Stimulated activated naive CD8-positive, alpha-beta T cell treated with anti-CD3 and anti-CD28 coated beads, Interleukin-15, amount 100 ng/mL, for 72 hours (primary cell): ENCODE measurements around the gene PCDHB13.
"Not testable (repeated sequence)": the region's sequence is repeated elsewhere in the genome, so short reads cannot be mapped to it uniquely, and the experiment has no call there.

ENCODE experiments used
- ATAC-seq: fragments of 150-1000 bp; cut with Tn5 transposase; 2 replicates; pipeline ENCODE4 v1.10.0; 2021; ENCODE audit warnings: mild to moderate bottlenecking, moderate library complexity
- DNase-seq, 2 donors: peaks; one replicate each; pipeline ENCODE4 v3.0.0; 2021 to 2022
- H3K27ac Mint-ChIP-seq, 2 donors: one replicate each; pipeline ENCODE4 v1.8.0; 2022; ENCODE audit warnings: mild to moderate bottlenecking in 2 of 2, mixed read lengths in 2 of 2, moderate library complexity in 2 of 2
- H3K27me3 Mint-ChIP-seq: one replicate; pipeline ENCODE4 v1.8.0; 2022; ENCODE audit warnings: mixed read lengths
- H3K4me1 Mint-ChIP-seq: one replicate; pipeline ENCODE4 v1.8.0; 2022; ENCODE audit warnings: mild to moderate bottlenecking, mixed read lengths
- H3K4me3 Mint-ChIP-seq, 2 donors: one replicate each; pipeline ENCODE4 v1.8.0; 2022; ENCODE audit warnings: mild to moderate bottlenecking in 2 of 2, mixed read lengths in 2 of 2, moderate library complexity in 1 of 2
- H3K9me3 Mint-ChIP-seq, 2 donors: one replicate each; pipeline ENCODE4 v1.8.0; 2022; ENCODE audit warnings: mixed read lengths in 2 of 2

The PCDHB13 gene

GRCh38 chr5:141192110-141192725 is 21.5 kb upstream of the PCDHB13 start, which contains the start of gene PCDHB10:
Gene PCDHB10, plus strand, starts transcription at chr5:141192353. Its CDS starts 200 bp downstream, at chr5:141192553.
- no peak within 1 kb of the TSS for H3K27ac Mint-ChIP-seq
- H3K4me3 Mint-ChIP-seq, result no peak within 1 kb of the TSS
- H3K9me3 Mint-ChIP-seq, result peaks cover 19 to 24% of the 10 kb centered on the region in 2 donors
- H3K27me3 Mint-ChIP-seq, result peaks cover 56% of the 10 kb centered on the region
- DNase-seq (peak in 1 of 2 donors; percentile 20), ATAC-seq (no peak)
- no peaks in the 10 kb centered on the region for H3K4me1 Mint-ChIP-seq

DNA sequence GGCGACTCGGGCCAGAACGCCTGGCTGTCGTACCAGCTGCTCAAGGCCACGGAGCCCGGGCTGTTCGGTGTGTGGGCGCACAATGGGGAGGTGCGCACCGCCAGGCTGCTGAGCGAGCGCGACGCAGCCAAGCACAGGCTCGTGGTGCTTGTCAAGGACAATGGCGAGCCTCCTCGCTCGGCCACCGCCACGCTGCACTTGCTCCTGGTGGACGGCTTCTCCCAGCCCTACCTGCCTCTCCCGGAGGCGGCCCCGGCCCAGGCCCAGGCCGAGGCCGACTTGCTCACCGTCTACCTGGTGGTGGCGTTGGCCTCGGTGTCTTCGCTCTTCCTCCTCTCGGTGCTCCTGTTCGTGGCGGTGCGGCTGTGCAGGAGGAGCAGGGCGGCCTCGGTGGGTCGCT is 19.4 kb upstream of the PCDHB13 start:
- not testable (repeated sequence) for H3K4me3 Mint-ChIP-seq, ATAC-seq, H3K4me1 Mint-ChIP-seq, DNase-seq, H3K27ac Mint-ChIP-seq
- H3K9me3 Mint-ChIP-seq, result peaks cover 25 to 45% of the 10 kb centered on the region in 2 donors
- peaks cover 42% of the 10 kb centered on the region for H3K27me3 Mint-ChIP-seq

GRCh38 chr5:141196363-141196762 is 17.4 kb upstream of the PCDHB13 start:
- Mint-ChIP-seq H3K27ac (no peak overlapping the region), H3K4me1 (no peaks in the 10 kb centered on the region), H3K4me3 (no peak overlapping the region), H3K9me3 (peaks cover 25 to 53% of the 10 kb centered on the region in 2 donors), H3K27me3 (peaks cover 44% of the 10 kb centered on the region)
- ATAC-seq, result no peak
- DNase-seq, result no peak

DNA sequence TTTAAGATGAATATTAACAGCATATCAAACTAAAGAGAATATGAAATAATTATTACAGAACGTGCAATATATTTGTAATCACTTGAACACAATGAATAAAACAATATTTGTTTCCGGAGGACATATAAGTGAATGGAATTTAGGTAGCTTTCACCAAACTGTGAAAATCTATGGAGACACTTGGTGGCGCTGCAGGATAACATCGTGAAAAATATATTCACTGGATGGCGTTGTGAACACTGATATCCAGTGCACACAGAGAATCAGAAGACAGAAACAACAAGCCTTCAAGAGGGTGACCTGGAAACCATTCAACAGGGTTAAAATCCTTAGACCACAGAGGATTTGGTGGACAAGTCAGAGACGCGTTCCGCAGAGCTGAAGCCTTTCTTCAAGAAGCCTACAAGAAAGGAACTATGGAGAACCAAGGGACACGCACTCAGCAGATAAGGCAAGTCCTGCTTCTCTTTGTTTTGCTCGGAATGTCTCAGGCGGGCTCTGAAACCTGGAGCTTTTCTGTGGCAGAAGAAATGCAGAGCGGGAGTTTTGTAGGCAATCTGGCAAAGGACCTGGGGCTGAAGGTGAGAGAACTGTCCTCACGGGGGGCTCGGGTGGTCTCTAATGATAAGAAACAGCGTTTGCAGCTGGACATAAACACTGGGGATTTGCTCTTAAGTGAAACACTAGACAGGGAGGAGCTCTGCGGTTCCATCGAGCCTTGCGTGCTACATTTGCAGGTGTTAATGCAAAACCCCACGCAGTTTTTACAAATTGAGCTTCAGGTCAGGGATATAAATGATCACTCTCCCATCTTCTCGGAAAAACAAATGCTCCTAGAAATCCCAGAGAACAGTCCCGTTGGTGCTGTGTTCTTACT is 14.1 kb upstream of the PCDHB13 start, which contains the start of gene PCDHB11:
PCDHB11 (plus strand) TSS at position 269 of the 877 bp plus-strand sequence; CDS start at position 417, 148 bp downstream.
- H3K27ac Mint-ChIP-seq, result no peak within 1 kb of the TSS
- peaks cover 39% of the 10 kb centered on the region for H3K27me3 Mint-ChIP-seq
- peaks cover 14 to 61% of the 10 kb centered on the region in 2 donors for H3K9me3 Mint-ChIP-seq
- ATAC-seq, result no peak
- no peak within 1 kb of the TSS for H3K4me3 Mint-ChIP-seq
- no peaks in the 10 kb centered on the region for H3K4me1 Mint-ChIP-seq
- no peak for DNase-seq

DNA sequence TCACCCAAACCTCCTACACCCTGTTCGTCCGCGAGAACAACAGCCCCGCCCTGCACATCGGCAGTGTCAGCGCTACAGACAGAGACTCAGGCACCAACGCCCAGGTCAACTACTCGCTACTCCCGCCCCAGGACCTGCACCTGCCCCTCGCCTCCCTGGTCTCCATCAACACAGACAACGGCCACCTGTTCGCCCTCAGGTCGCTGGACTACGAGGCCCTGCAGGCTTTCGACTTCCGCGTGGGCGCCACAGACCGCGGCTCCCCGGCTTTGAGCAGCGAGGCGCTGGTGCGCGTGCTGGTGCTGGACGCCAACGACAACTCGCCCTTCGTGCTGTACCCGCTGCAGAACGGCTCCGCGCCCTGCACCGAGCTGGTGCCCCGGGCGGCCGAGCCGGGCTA is 12.6 kb upstream of the PCDHB13 start:
- Mint-ChIP-seq H3K9me3 (peaks cover 14 to 58% of the 10 kb centered on the region in 2 donors), H3K27me3 (peaks cover 49% of the 10 kb centered on the region)
- H3K4me3 Mint-ChIP-seq, H3K27ac Mint-ChIP-seq, ATAC-seq, DNase-seq, H3K4me1 Mint-ChIP-seq: not testable (repeated sequence)

DNA sequence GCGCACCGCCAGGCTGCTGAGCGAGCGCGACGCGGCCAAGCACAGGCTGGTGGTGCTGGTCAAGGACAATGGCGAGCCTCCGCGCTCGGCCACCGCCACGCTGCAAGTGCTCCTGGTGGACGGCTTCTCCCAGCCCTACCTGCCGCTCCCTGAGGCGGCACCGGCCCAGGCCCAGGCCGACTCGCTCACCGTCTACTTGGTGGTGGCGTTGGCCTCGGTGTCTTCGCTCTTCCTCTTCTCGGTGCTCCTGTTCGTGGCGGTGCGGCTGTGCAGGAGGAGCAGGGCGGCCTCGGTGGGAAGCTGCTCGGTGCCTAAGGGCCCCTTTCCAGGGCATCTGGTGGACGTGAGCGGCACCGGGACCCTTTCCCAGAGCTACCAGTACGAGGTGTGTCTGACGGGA is 12.1 kb upstream of the PCDHB13 start:
- H3K27ac Mint-ChIP-seq, H3K4me1 Mint-ChIP-seq, DNase-seq, H3K4me3 Mint-ChIP-seq, ATAC-seq: not testable (repeated sequence)
- Mint-ChIP-seq H3K27me3 (peaks cover 49% of the 10 kb centered on the region), H3K9me3 (peaks cover 14 to 53% of the 10 kb centered on the region in 2 donors)

- ATAC-seq (no peak), DNase-seq (no peak)
- no peaks in the 10 kb centered on the region for H3K4me1 Mint-ChIP-seq
- no peak within 1 kb of the TSS for H3K4me3 Mint-ChIP-seq
- H3K27me3 Mint-ChIP-seq, result peaks cover 56% of the 10 kb centered on the region
- H3K9me3 Mint-ChIP-seq, result peaks cover 0 to 12% of the 10 kb centered on the region in 2 donors
- no peak within 1 kb of the TSS for H3K27ac Mint-ChIP-seq
Measured at GRCh38 chr5:141208478-141208877, 5.2 kb upstream of the PCDHB13 start, which contains the start of gene PCDHB12. Gene PCDHB12, plus strand, starts transcription at chr5:141208719. Its CDS starts 189 bp downstream, at chr5:141208908.

GRCh38 chr5:141210281-141210680 is 3.4 kb upstream of the PCDHB13 start:
- H3K27me3 Mint-ChIP-seq, result peaks cover 67% of the 10 kb centered on the region
- not testable (repeated sequence) for ATAC-seq, H3K4me3 Mint-ChIP-seq, DNase-seq, H3K4me1 Mint-ChIP-seq, H3K27ac Mint-ChIP-seq
- peaks cover 2 to 18% of the 10 kb centered on the region in 2 donors for H3K9me3 Mint-ChIP-seq

GRCh38 chr5:141210849-141211248 is 2.9 kb upstream of the PCDHB13 start:
- H3K4me3 Mint-ChIP-seq, H3K27ac Mint-ChIP-seq, H3K4me1 Mint-ChIP-seq, DNase-seq, ATAC-seq: not testable (repeated sequence)
- H3K9me3 Mint-ChIP-seq, result peaks cover 4 to 22% of the 10 kb centered on the region in 2 donors
- H3K27me3 Mint-ChIP-seq, result peaks cover 65% of the 10 kb centered on the region

GRCh38 chr5:141214583-141214982 is 864 bp downstream of the PCDHB13 start:
- H3K4me3 Mint-ChIP-seq, DNase-seq, ATAC-seq, H3K27ac Mint-ChIP-seq, H3K4me1 Mint-ChIP-seq: not testable (repeated sequence)
- Mint-ChIP-seq H3K27me3 (peaks cover 55% of the 10 kb centered on the region), H3K9me3 (peaks cover 12 to 22% of the 10 kb centered on the region in 2 donors)

- not testable (repeated sequence) for H3K4me1 Mint-ChIP-seq, ATAC-seq, DNase-seq, H3K27ac Mint-ChIP-seq, H3K4me3 Mint-ChIP-seq
- Mint-ChIP-seq H3K9me3 (peaks cover 18 to 24% of the 10 kb centered on the region in 2 donors), H3K27me3 (peaks cover 55% of the 10 kb centered on the region)
Measured at GRCh38 chr5:141215504-141215903, 1.8 kb downstream of the PCDHB13 start.

DNA sequence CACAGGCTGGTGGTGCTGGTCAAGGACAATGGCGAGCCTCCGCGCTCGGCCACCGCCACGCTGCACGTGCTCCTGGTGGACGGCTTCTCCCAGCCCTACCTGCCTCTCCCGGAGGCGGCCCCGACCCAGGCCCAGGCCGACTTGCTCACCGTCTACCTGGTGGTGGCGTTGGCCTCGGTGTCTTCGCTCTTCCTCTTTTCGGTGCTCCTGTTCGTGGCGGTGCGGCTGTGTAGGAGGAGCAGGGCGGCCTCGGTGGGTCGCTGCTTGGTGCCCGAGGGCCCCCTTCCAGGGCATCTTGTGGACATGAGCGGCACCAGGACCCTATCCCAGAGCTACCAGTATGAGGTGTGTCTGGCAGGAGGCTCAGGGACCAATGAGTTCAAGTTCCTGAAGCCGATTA is 2.3 kb downstream of the PCDHB13 start:
- H3K9me3 Mint-ChIP-seq, result peaks cover 18 to 19% of the 10 kb centered on the region in 2 donors
- ATAC-seq, DNase-seq, H3K4me1 Mint-ChIP-seq, H3K4me3 Mint-ChIP-seq, H3K27ac Mint-ChIP-seq: not testable (repeated sequence)
- peaks cover 50% of the 10 kb centered on the region for H3K27me3 Mint-ChIP-seq

GRCh38 chr5:141223112-141223783 is 9.5 kb downstream of the PCDHB13 start, which contains the start of gene PCDHB14:
Gene PCDHB14, plus strand, starts transcription at chr5:141223343. Its CDS starts 163 bp downstream, at chr5:141223506.
- no peak for ATAC-seq
- no peak for DNase-seq

DNA sequence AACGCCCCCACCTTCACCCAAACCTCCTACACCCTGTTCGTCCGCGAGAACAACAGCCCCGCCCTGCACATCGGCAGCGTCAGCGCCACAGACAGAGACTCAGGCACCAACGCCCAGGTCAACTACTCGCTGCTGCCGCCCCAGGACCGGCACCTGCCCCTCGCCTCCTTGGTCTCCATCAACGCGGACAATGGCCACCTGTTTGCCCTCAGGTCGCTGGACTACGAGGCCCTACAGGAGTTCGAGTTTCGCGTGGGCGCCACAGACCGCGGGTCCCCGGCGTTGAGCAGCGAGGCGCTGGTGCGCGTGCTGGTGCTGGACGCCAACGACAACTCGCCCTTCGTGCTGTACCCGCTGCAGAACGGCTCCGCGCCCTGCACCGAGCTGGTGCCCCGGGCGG is 11.1 kb downstream of the PCDHB13 start:
- peaks cover 18% of the 10 kb centered on the region for H3K27me3 Mint-ChIP-seq
- peaks cover 5 to 10% of the 10 kb centered on the region in 2 donors for H3K9me3 Mint-ChIP-seq
- ATAC-seq, DNase-seq, H3K27ac Mint-ChIP-seq, H3K4me3 Mint-ChIP-seq, H3K4me1 Mint-ChIP-seq: not testable (repeated sequence)

More at GRCh38 chr5:141223112-141223783, 9.5 kb downstream of the PCDHB13 start, which contains the start of gene PCDHB14:
- H3K27ac Mint-ChIP-seq, result no peak within 1 kb of the TSS
- peaks cover 7 to 11% of the 10 kb centered on the region in 2 donors for H3K9me3 Mint-ChIP-seq
- peak within 1 kb of the TSS in 1 of 2 donors; percentile 12 for H3K4me3 Mint-ChIP-seq
- H3K4me1 Mint-ChIP-seq, result no peaks in the 10 kb centered on the region
- H3K27me3 Mint-ChIP-seq, result peaks cover 20% of the 10 kb centered on the region

DNA sequence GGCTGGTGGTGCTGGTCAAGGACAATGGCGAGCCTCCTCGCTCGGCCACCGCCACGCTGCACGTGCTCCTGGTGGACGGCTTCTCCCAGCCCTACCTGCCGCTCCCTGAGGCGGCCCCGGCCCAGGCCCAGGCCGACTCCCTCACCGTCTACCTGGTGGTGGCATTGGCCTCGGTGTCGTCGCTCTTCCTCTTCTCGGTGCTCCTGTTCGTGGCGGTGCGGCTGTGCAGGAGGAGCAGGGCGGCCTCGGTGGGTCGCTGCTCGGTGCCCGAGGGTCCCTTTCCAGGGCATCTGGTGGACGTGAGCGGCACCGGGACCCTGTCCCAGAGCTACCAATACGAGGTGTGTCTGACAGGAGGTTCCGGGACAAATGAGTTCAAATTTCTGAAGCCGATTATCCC is 11.7 kb downstream of the PCDHB13 start:
- H3K27me3 Mint-ChIP-seq, result peaks cover 12% of the 10 kb centered on the region
- H3K4me1 Mint-ChIP-seq, ATAC-seq, H3K27ac Mint-ChIP-seq, H3K4me3 Mint-ChIP-seq, H3K9me3 Mint-ChIP-seq, DNase-seq: not testable (repeated sequence)
